HG03432 (cell line): ENCODE measurements around the gene MAP2K7.
"Not testable (repeated sequence)": the region's sequence is repeated elsewhere in the genome, so short reads cannot be mapped to it uniquely, and the experiment has no call there.

ENCODE experiments used
- ATAC-seq: cut with Tn5 transposase; IDR thresholded peaks from one replicate; pipeline ENCODE4 v1.9.1; 2021; ENCODE audit warnings: mild to moderate bottlenecking, moderate library complexity; ENCODE audit not compliant: unreplicated experiment

MAP2K7 gene

DNA sequence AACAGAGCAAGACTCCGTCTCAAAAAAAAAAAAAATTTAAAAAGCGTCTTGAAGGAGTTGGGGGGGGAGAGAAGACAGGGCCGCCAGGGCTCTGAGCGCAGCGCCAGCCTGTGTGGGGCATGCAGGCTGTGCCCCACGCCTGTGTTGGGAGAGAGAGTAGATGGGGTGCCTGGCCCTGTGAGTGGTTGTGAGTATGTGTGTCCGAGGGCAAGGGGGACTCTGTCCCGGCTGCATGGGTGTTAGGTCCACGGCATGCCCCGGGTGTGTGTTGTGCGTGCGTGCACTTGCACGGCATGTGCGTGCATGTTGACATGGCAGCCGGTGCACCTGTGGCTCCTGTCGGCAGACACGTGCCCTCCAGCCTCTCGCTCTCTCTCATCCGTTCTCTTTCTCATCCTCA is 3.4 kb downstream of the MAP2K7 start:
- no peak for ATAC-seq

DNA sequence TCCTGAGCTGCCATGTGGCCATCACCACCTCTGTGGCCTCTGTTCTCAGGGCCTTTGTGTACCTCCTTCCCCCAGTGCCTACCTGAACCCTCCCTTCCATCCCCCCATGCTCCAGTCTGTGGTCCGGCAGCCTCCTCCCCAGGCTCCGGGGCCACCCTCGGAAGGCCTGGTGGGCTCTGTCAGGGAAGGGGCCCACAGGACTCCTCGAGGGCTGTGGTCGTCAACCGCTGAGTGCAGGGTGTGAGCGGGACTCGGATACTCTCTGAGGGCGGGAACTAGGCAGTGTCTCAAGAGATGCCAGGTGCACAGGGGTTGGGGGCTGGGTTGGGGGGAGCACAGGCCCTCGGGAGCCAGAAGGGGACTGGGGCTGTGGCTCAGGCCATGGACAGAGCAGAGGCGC is 3.9 kb downstream of the MAP2K7 start:
- no peak for ATAC-seq

DNA sequence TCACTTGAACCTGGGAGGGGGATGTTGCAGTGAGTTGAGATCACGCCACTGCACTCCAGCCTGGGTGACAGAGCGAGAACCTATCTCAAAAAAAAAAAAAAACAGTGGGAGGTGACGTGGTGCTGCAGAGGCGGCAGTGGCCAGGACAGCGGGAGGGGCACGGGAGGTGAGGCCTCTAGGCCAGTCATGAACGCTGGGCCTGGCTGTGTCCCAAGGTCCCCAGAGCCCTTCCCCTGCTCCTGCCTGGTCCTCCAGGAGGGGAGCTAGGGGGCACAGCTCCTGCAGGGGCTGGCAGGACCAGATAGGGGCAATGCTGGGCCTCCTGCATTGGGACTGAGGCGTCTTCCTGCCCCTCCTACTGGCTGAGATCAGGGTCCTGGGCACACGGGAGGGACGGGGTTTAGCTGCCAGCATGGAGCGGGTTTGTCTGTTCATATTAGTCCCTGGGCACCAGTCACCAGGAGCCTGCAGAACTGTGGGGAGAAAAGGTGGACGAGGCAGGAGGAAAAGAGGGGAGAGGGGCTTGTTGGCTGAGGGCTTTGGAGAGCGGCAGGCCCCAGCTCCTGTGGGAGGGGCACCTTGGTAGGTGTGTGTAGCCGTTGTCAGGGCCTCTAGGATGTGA is 4.5 kb downstream of the MAP2K7 start:
- ATAC-seq: no peak

DNA sequence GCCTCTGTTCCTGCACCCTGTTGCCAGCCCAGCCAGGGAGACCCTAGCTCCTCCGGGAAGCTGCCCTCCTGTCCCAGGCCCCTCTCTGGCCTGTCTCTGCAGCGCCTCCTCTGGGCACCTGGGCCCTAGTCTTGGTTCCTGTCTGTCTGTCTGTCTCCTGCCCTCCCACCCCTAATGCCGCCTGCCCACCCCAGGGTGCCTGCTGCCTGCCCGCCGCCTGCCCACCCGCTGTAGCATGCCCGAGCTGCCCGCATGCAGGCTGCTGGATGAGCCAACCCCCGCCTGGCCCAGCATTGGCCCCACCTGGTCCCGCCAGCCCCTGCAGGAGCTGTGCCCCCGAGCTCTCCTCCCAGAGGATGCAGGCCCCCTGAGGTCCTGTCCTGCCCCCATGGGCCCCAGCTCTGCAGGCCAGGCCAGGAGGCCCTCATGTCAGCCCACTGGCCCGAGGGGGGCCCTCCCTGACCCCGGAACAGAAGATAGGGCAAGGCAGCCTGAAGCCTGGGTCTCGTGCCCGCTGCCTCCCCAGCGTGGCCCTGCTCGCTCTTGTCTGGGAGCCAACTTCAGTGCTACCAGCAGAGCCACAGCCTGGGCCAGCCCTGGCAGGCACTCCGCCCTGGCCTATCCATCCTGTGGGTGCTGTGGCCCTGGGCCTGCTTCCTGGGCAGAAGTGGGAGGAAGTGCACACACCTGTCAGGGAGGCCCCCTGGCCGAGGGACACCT is 5.2 kb downstream of the MAP2K7 start:
- no peak for ATAC-seq

DNA sequence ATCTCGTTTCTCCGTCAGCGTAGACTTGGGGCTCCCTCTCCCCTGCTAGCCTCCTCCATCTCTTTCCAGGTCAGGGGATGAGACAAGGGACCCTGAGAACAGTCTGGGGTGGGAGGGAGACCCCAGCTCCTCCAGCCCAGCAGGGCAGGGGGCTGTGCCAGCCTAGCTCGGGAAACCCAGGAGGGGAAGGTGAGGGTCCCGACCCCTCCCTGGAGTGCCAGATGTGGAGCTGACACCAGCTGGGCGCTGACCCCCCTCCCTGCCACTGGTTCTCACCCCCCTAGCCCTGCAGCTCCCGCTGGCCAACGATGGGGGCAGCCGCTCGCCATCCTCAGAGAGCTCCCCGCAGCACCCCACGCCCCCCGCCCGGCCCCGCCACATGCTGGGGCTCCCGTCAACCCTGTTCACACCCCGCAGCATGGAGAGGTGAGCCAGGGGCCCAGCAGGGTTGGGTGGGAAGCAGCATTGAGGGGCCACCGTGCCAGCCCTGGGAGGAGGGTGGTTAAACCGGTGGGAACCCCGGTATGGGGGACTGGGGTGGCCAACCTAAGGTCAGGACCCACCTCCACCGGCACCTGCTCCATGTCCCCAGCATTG is 5.9 kb downstream of the MAP2K7 start:
- no peak for ATAC-seq

DNA sequence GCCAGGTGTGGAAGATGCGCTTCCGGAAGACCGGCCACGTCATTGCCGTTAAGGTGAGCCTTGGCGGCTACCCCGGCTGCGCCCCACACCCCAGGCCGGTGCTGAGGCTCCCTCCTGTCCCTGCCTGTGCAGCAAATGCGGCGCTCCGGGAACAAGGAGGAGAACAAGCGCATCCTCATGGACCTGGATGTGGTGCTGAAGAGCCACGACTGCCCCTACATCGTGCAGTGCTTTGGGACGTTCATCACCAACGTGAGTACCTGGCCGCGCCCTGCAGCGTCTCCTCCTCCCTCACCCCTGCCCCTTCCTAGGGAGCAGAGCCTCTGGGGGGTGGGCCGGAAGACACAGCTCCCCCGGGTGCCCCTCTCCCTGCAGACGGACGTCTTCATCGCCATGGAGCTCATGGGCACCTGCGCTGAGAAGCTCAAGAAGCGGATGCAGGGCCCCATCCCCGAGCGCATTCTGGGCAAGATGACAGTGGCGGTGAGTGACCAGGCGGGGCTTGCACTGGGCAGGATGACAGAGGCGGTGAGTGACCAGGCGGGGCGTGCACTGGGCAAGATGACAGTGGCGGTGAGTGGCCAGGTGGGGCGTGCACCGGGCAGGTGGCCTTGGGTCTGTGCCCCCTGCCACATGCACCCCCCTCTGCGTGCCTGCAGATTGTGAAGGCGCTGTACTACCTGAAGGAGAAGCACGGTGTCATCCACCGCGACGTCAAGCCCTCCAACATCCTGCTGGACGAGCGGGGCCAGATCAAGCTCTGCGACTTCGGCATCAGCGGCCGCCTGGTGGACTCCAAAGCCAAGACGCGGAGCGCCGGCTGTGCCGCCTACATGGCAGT is 6.9 kb downstream of the MAP2K7 start:
- no peak for ATAC-seq

DNA sequence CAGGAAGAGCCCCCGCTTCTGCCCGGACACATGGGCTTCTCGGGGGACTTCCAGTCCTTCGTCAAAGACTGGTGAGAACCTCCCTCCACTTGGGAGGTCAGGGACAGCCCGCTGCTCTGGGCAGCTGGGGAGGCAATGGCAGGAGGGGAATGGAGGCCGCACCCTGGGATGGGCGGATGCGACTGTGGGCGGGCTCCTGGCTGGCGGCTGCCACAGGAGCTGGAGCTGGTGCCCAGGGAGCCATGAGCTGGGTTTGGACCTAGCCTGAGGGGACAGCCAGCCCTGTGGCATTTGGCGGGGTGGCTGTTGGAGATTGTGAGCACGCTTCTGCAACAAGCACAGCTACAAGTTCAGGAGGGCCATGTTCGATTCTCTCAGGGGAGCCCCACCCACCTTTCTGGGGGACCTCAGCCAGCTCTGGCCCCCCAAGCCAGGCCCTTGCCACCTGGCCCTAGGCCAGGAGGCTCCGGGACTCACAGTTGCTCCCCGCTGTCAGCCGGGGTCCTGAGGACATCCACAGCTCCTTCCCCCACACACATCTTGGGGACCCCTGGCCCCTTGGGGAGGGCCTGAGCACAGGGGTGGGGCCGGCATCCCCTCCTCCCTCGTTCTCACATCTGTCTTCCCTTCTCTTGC is 7.9 kb downstream of the MAP2K7 start:
- ATAC-seq: no peak

DNA sequence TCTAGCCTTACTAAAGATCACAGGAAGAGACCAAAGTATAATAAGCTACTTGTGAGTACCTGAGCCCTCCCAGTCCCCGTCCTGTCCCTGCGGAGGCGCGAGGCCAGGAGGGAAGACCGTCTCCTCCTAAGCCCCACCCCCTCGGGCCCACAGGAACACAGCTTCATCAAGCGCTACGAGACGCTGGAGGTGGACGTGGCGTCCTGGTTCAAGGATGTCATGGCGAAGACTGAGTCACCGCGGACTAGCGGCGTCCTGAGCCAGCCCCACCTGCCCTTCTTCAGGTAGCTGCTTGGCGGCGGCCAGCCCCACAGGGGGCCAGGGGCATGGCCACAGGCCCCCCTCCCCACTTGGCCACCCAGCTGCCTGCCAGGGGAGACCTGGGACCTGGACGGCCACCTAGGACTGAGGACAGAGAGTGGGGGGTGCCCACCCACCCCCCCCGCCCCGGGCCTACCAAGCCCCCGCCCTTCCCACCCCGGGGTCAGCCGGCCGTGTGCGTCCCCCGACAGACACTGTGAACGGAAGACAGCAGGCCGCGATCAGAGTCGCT is 8.5 kb downstream of the MAP2K7 start:
- ATAC-seq: no peak

DNA sequence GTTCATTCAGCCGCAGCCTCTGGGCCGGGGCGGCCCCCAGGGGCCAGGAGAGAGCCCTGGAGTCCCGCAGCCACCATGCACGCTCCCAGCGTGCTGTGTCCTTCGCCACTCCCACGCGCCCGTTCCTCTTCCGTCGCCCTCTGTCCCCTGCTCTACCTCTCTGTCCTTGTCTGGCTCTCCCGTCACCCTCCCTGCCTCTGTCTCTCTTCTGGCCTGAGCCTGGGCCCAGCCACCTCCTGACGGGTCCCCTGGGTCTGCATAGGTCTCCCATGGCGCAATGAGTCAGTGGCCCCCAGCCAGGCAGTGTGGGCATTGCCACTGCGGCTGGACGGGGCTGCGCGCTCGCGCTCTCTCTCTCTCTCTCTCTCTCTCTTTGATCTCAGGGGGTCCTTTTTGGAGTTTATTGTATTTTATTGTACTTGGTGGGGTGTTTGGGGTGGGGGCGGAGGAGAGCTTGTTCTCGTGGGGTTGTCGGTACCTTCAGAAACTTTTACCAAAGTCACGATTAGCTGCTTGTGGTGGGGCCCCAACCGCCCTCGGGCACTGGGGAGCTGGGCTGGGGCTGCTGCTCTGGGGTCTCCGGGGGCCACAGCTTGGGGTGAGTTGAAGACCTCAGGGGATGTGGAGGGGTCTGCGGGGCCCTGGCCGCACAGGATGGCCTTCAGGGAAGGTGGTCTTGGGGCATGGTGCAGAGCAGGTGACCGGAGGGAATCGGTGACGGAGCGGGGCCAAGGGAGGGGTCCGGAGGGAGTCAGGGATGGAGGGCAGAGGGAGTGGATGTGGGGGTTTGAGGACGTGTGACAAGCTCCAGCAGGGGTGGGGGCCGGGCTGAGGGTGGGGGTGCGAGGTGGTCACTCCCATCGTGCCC is 9.3 kb downstream of the MAP2K7 start:
- no peak for ATAC-seq

DNA sequence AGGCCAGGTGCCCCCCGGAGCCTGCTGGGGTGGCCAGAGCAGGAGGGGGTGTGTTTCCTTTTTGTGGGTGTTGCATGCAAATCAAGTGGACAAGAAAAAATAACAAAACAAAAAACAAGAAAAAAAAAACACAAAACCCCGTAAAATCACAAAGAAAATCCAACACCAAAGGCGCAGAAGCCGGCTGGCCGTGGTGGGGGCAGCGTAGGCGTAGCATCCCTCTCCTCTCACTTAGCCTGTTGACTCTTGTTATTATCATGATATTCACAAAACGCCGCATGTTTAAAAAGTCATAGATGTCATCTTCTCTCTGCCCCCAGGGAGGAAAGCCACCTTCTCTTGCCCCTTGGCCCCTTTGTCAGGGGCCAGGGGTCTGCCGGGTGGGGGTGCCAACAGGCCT is 10.0 kb downstream of the MAP2K7 start:
- ATAC-seq: no peak

DNA sequence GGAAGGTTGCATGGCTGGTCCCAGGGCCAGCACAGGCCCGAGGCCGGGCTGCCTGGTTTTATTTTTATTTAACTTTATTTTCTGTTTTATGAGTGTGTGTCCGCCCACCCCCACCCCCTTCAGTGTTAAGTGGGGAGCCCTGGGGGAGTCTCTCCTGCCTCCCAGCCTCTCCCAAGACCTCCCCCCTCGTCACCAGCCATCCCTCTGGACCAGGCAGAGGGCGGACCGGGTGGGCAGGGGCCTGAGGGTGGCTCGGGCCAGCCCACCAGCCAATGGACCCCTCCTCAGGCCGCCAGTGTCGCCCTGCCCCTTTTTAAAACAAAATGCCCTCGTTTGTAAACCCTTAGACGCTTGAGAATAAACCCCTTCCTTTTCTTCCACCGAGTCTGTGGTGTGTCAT is 10.4 kb downstream of the MAP2K7 start:
- ATAC-seq: no peak

DNA sequence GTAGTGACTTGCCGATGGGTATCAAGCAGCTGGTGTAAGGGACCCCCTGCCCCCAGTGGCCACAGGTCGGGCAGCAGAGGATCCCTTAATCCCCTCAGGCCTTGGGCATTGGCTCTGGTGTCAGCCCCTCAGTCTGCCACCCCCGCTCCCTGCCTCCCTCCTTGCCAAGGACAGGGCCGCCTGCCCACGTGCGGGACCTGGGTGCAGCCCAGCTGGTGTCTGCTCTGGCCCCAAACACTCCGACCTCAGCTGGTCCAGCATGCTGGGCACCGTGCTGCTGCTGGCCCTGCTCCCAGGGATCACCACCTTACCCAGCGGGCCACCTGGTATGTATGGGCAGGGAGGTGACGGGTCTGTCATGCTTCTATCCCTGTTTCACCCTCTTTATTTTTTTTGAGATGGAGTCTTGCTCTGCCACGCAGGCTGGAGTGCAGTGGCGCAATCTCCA is 10.9 kb downstream of the MAP2K7 start, which contains the start of gene TGFBR3L:
TSS of gene TGFBR3L (plus strand) at position 233 of the 448 bp plus-strand sequence.
- no peak for ATAC-seq

DNA sequence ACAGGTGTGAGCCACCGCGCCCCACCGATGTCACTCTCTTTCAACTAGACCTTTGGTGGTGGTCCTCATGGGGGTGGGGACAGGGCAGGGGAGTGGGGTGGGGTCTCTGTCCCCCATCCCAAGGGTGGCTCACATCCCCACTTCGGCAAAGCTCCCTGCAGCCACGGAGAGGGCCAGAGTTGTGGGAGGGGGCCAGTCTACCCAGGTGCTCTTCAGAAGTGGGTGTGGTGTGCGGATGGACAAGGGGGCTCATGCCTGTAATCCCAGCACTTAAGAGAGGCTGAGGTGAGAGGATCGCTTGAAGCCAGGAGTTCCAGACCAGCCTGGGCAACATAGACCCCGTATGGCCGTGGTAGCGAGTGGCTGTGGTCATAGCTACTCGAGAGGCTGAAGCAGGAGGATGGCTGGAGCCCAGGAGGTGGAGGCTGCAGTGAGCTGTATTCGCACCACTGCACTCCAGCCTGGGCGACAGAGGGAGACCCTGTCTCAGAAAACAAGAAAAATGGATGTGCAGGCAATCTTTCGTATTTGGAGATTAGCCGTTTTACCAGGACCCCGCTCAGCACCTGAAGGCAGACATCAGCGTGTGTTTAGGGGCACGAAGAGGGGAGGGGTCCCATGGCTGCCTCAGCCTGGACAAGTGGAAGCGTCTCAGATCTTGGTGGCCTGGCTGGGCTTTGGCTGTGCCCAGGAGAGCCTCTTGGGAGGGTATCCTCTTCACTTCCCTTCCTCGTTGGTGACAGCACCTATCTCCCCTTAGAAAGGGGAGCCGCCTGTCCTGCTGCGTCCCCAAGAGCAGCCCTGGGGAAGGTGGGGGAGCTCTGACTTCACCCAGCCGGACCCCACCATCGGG is 11.8 kb downstream of the MAP2K7 start:
- ATAC-seq: no peak

DNA sequence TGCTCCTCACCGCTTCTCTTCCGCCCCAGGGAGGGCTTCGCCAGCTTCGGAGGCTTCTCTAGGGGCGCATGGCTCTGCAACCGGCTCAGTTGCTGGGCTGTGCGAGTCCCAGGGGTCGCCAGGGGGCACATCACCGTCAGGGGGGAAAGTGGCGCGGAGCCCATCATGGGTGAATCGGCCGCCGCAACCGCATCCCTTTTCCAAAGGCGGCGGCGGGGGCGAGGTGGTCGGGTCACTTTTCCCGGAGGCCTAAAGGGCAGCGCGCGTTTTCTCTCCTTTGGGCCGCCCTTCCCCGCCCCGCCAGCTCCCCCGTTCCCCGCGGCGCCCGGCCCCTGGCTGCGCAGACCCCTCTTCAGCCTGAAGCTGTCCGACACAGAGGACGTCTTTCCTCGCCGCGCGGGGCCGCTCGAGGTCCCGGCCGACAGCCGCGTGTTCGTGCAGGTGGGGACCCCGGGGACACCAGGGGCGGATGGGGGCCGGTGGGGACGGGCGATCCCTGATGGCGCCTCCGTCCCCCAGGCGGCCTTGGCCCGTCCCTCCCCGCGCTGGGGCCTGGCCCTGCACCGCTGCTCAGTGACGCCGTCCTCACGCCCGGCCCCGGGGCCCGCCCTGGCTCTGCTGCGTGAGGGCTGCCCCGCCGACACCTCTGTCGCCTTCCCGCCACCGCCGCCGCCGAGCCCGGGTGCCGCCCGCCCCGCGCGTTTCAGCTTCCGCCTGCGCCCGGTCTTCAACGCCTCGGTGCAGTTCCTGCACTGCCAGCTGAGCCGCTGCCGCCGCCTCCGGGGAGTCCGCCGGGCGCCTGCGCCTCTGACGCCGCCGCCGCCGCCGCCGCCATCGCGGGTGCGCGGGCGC is 12.7 kb downstream of the MAP2K7 start:
- ATAC-seq: no peak

DNA sequence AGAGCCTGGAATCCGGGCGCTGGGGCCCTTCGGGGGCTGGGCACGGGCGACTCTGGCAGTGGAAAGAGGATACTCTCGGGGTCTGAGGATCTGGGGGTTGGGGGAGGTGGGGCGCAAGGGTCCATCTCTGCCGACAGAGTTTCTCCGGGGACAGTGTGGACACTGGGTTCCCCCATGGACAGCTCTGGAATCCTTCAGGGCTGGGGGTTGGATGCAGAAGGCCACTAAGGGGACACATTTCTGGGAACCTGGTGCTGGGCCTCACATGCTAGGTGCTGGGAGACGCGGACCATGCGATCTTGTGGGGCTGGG is 13.2 kb downstream of the MAP2K7 start:
- no peak for ATAC-seq

DNA sequence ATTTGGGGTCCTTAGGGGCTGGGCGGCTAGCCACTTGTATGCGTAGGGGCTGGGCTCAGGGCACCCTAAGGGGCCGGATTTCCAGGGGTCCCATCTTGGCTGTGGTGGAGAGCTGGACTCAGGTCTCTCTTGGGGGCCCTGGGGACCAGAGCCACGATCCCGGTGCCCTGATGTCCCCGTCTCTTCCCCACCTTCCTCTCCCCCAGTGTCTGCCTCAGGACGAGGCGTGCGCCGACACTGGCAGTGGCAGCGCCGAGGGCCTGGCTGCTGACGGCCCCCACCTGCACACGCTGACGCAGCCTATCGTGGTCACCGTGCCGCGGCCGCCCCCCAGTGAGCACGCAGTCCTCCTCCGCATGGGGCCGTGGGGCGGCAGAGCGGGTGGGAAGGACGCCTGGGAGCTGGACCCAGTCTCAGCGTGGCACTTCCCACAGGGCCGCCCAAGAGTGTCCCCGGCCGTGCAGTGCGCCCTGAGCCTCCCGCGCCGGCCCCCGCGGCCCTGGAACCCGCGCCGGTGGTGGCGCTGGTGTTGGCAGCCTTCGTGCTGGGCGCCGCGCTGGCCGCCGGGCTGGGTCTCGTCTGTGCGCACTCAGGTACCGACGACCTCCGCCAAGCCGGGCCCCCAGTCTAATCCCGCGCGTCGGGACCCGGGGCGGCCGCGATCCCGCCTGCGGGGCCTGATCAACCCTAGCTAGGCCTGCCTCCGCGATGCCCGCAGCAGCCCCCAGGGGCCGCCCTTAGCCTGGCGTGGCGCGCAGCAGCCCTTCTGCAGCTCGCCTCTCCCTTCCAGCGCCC is 13.8 kb downstream of the MAP2K7 start:
- no peak for ATAC-seq

DNA sequence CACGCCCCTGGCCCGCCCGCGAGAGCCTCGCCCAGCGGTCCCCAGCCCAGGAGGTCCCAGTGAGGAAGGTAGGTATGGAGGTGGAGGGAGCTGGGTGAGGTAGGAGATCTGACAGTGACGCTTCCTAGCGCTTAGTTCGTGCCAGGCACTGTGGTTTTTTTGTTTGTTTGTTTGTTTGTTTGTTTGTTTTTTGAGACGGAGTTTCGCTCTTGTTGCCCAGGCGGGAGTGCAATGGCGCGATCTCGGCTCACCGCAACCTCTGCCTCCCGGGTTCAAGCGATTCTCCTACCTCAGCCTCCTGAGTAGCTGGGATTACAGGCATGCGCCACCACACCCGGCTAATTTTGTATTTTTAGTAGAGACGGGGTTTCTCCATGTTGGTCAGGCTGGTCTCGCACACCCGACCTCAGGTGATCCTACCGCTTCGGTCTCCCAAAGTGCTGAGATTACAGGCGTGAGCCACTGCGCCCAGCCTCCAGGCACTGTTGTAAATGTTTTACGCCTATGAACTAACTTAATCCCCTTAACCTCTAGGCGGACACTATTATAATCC is 14.5 kb downstream of the MAP2K7 start:
- ATAC-seq: not testable (repeated sequence)
